Esophagus muscularis mucosa (tissue), 3 donors: ENCODE measurements around the gene PGAP1.

Source experiments
- POLR2A ChIP-seq: fragments of 450-650 bp; IDR thresholded peaks from one replicate; pipeline ENCODE4 v1.6.1; 2017; ENCODE audit warnings: antibody characterized with exemption, moderate library complexity, mild to moderate bottlenecking, low read depth
- TF ChIP-seq, protein P1 (sequence below), 3 experiments: fragments of 200-600 bp in 2 of 3; fragments of 450-650 bp in 1 of 3; sonication (generic) in 2 of 3; IDR thresholded peaks; one replicate each; pipeline ENCODE4 v1.5.1; 2017 to 2019; ENCODE audit warnings: antibody characterized with exemption in 3 of 3, mild to moderate bottlenecking in 2 of 3, moderate library complexity in 1 of 3

- no peak for TF ChIP-seq POLR2A
- TF ChIP-seq, protein P1, sequence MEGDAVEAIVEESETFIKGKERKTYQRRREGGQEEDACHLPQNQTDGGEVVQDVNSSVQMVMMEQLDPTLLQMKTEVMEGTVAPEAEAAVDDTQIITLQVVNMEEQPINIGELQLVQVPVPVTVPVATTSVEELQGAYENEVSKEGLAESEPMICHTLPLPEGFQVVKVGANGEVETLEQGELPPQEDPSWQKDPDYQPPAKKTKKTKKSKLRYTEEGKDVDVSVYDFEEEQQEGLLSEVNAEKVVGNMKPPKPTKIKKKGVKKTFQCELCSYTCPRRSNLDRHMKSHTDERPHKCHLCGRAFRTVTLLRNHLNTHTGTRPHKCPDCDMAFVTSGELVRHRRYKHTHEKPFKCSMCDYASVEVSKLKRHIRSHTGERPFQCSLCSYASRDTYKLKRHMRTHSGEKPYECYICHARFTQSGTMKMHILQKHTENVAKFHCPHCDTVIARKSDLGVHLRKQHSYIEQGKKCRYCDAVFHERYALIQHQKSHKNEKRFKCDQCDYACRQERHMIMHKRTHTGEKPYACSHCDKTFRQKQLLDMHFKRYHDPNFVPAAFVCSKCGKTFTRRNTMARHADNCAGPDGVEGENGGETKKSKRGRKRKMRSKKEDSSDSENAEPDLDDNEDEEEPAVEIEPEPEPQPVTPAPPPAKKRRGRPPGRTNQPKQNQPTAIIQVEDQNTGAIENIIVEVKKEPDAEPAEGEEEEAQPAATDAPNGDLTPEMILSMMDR (IDR thresholded peaks at IDR 0.05), result no peak
Measured at GRCh38 chr2:196846295-196846694, 80.2 kb downstream of the PGAP1 start.
